GM23338 (cell line): ENCODE results near the gene PPP1R10. TPM values are rescaled to one million over a fixed set of nuclear protein-coding genes. Genes with fewer than 3 reads are reported as not detected.

Experiments
- ATAC-seq: fragments of 200-7000 bp; cut with Tn5 transposase; 3 replicates; pipeline ENCODE4 v1.9.1; 2020
- DNase-seq: peaks from one replicate; pipeline ENCODE4 v3.0.0-alpha.2; 2015; ENCODE audit warnings: low spot score
- H2AFZ ChIP-seq: fragments of 200-600 bp; sonication (generic); 2 replicates; pipeline ENCODE4 v1.8.0; 2016; ENCODE audit warnings: antibody characterized with exemption, mild to moderate bottlenecking, moderate library complexity
- H3F3A ChIP-seq: fragments of 200-600 bp; sonication (generic); replicated peaks from 2 replicates; pipeline ENCODE4 v1.8.0; 2017; ENCODE audit warnings: antibody characterized with exemption, mixed run types, low read depth
- H3K27ac ChIP-seq: fragments of 200-600 bp; sonication (generic); 2 replicates; pipeline ENCODE4 v1.6.1; 2016; ENCODE audit warnings: low read depth
- H3K27me3 ChIP-seq: fragments of 200-600 bp; sonication (generic); 2 replicates; pipeline ENCODE4 v1.8.0; 2016; ENCODE audit warnings: mild to moderate bottlenecking, mixed run types, moderate library complexity; ENCODE audit not compliant: insufficient read depth
- H3K36me3 ChIP-seq: fragments of 200-600 bp; sonication (generic); 2 replicates; pipeline ENCODE4 v1.8.0; 2016; ENCODE audit warnings: mild to moderate bottlenecking; ENCODE audit not compliant: insufficient read depth
- H3K4me1 ChIP-seq: fragments of 200-600 bp; sonication (generic); 2 replicates; pipeline ENCODE4 v1.8.0; 2016; ENCODE audit warnings: mild to moderate bottlenecking, moderate library complexity; ENCODE audit not compliant: insufficient read depth
- H3K4me2 ChIP-seq: fragments of 200-600 bp; sonication (generic); 2 replicates; pipeline ENCODE4 v1.7.1; 2017; ENCODE audit warnings: mixed run types
- H3K4me3 ChIP-seq: fragments of 200-600 bp; sonication (generic); 2 replicates; pipeline ENCODE4 v1.6.1; 2016; ENCODE audit warnings: mixed run types
- H3K79me2 ChIP-seq: fragments of 200-600 bp; sonication (generic); replicated peaks from 2 replicates; pipeline ENCODE4 v1.8.0; 2017; ENCODE audit warnings: mild to moderate bottlenecking; ENCODE audit not compliant: insufficient read depth
- H3K9me2 ChIP-seq: fragments of 200-600 bp; sonication (generic); 2 replicates; pipeline ENCODE4 v1.8.0; 2017; ENCODE audit not compliant: insufficient read depth
- H4K20me1 ChIP-seq: fragments of 200-600 bp; sonication (generic); replicated peaks from 2 replicates; pipeline ENCODE4 v1.8.0; 2017; ENCODE audit warnings: mild to moderate bottlenecking; ENCODE audit not compliant: insufficient read depth
- H3K27ac Mint-ChIP-seq: 2 replicates; pipeline ENCODE4 v1.8.0; 2020; ENCODE audit warnings: inconsistent platforms, mild to moderate bottlenecking, moderate library complexity, mixed read lengths
- H3K27me3 Mint-ChIP-seq: 3 replicates; pipeline ENCODE4 v1.8.0; 2022; ENCODE audit warnings: low read depth, mild to moderate bottlenecking, moderate library complexity, mixed read lengths, inconsistent platforms; ENCODE audit not compliant: insufficient read depth, poor library complexity
- H3K36me3 Mint-ChIP-seq: 3 replicates; pipeline ENCODE4 v1.8.0; 2021; ENCODE audit warnings: low read depth, mild to moderate bottlenecking, inconsistent platforms, moderate library complexity, mixed read lengths
- H3K4me1 Mint-ChIP-seq: 3 replicates; pipeline ENCODE4 v1.8.0; 2020; ENCODE audit warnings: mild to moderate bottlenecking, inconsistent platforms, mixed read lengths
- H3K4me3 Mint-ChIP-seq: 3 replicates; pipeline ENCODE4 v1.8.0; 2021; ENCODE audit warnings: moderate library complexity, mild to moderate bottlenecking, inconsistent platforms, mixed read lengths
- H3K9me3 Mint-ChIP-seq: 3 replicates; pipeline ENCODE4 v1.8.0; 2020; ENCODE audit warnings: moderate library complexity, mild to moderate bottlenecking, inconsistent platforms, mixed read lengths
- CREB1 ChIP-seq: fragments of 250-450 bp; sonication (Bioruptor Pico); IDR thresholded peaks from 2 replicates; pipeline ENCODE4 v1.5.0; 2020; ENCODE audit warnings: low read depth, mild to moderate bottlenecking, moderate library complexity
- CTCF ChIP-seq, 2 experiments: fragments of 200-600 bp in 1 of 2; sonication (generic) in 1 of 2; conservative IDR thresholded peaks; 2 replicates each; pipeline versions ENCODE4 v1.5.1 to v1.6.1; 2016 to 2017; ENCODE audit warnings: antibody characterized with exemption in 2 of 2, low read depth in 2 of 2, mild to moderate bottlenecking in 2 of 2, moderate library complexity in 1 of 2
- ETS1 ChIP-seq: IDR thresholded peaks from 2 replicates; pipeline ENCODE4 v1.6.1; 2016; ENCODE audit warnings: antibody characterized with exemption
- EZH2 ChIP-seq: fragments of 200-600 bp; sonication (generic); IDR thresholded peaks from one replicate; pipeline ENCODE4 v1.8.0; 2017; ENCODE audit warnings: antibody characterized with exemption, mild to moderate bottlenecking, low read depth; ENCODE audit not compliant: unreplicated experiment
- JUNB ChIP-seq: IDR thresholded peaks from one replicate; pipeline ENCODE4 v1.6.1; 2016; ENCODE audit warnings: antibody characterized with exemption; ENCODE audit not compliant: unreplicated experiment
- NANOG ChIP-seq: IDR thresholded peaks from 2 replicates; pipeline ENCODE4 v1.6.1; 2016; ENCODE audit warnings: antibody characterized with exemption, borderline replicate concordance
- REST ChIP-seq: IDR thresholded peaks from one replicate; pipeline ENCODE4 v1.6.1; 2018; ENCODE audit warnings: antibody characterized with exemption; ENCODE audit not compliant: unreplicated experiment
- STAT1 ChIP-seq: IDR thresholded peaks from one replicate; pipeline ENCODE4 v1.6.1; 2016; ENCODE audit warnings: antibody characterized with exemption; ENCODE audit not compliant: unreplicated experiment
- ZNF331 ChIP-seq: fragments of 250-450 bp; sonication (Bioruptor Pico); IDR thresholded peaks from 2 replicates; pipeline ENCODE4 v1.5.0; 2020; ENCODE audit warnings: low read depth, mild to moderate bottlenecking, moderate library complexity
- ZNF462 ChIP-seq: fragments of 250-450 bp; sonication (Bioruptor Pico); IDR thresholded peaks from 2 replicates; pipeline ENCODE4 v1.5.0; 2020; ENCODE audit warnings: mild to moderate bottlenecking, moderate library complexity
- polyA plus RNA-seq: library from polyadenylated mRNA; unstranded; fragments of >200 nt; fragmentation: Nextera tagmentation; extraction: Ambion mirVana; gene quantifications from 2 replicates; pipeline ENCODE4 v1.2.1, GENCODE V29; 2016
- total RNA-seq: library from RNA; depleted of rRNA; stranded (reverse); fragments of >200 nt; shearing (Covaris generic); gene quantifications from 2 replicates; pipeline ENCODE4 v1.2.3, GENCODE V29; 2014

Gene PPP1R10
- total and polyA plus RNA-seq, 2 experiments from 2014 or later = 41.3 to 42.9 TPM

- TF ChIP-seq REST = no peak
These were observed 48.8 kb downstream of the PPP1R10 start (continued) for GRCh38 chr6:30568245-30568644.

- Histone ChIP-seq H3K4me3 (no peak overlapping the region), H3K4me2 (no peak overlapping the region), H2AFZ (no peak overlapping the region), H3K4me1 (no peaks in the 10 kb centered on the region), H3F3A (peaks cover 10% of the 10 kb centered on the region; the same call in 1 of the 2 replicates), H3K27me3 (peaks cover 6% of the 10 kb centered on the region; the same call in 1 of the 2 replicates), H4K20me1 (peaks cover 18% of the 10 kb centered on the region; the same call in 1 of the 2 replicates), H3K9me2 (no peaks in the 10 kb centered on the region), H3K79me2 (peaks cover 2% of the 10 kb centered on the region; the same call in 1 of the 2 replicates), H3K36me3 (0 out of 2 replicates have a peak, but pooled peaks cover 4% of the 10 kb centered on the region), H3K27ac (peak overlapping the region; percentile 45; the same call in 1 of the 2 replicates)
- H3K27me3 Mint-ChIP-seq = peaks cover 8% of the 10 kb centered on the region
- DNase-seq = no peak
- H3K27ac Mint-ChIP-seq = no peak overlapping the region
- no peak for ATAC-seq
- peaks cover 28% of the 10 kb centered on the region for H3K36me3 Mint-ChIP-seq
- H3K9me3 Mint-ChIP-seq = no peaks in the 10 kb centered on the region
- H3K4me1 Mint-ChIP-seq = peaks cover 6% of the 10 kb centered on the region
- H3K4me3 Mint-ChIP-seq = peak overlapping the region; percentile 6; the same call in 1 of the 3 replicates
- TF ChIP-seq NANOG (no peak), ZNF331 (CRISPR knock-in tag) (no peak), ETS1 (no peak), EZH2 (no peak), ZNF462 (no peak), JUNB (no peak), CTCF (conservative IDR thresholded peaks at IDR 0.05; ENCODE audit: low read depth in 2 of 2) (no peak), CREB1 (CRISPR knock-in tag) (no peak), STAT1 (no peak)
These were observed 51.3 kb downstream of the PPP1R10 start for GRCh38 chr6:30565772-30566171.
